ENCODE results near the gene BSN.

The BSN gene

GRCh38 chr3:49519296-49519695, 35.0 kb upstream of the BSN start:
- Histone ChIP-seq H3K18ac (ENCODE audit: low read depth in 1 of 2, low read length in 2 of 2) (no peak overlapping the region), H3K9me3 (ENCODE audit: control insufficient read depth, low read length) (no peaks in the 10 kb centered on the region), H3K4me1 (ENCODE audit: control insufficient read depth, insufficient read depth, low read depth, low read length) (no peaks in the 10 kb centered on the region), H3K4ac (ENCODE audit: low read depth in 1 of 2, low read length in 2 of 2) (no peak overlapping the region), H2BK12ac (ENCODE audit: low read length in 2 of 2) (no peak overlapping the region), H2AFZ (ENCODE audit: low read depth, low read length) (no peak overlapping the region), H3K27me3 (ENCODE audit: control insufficient read depth in 1 of 2, insufficient read depth in 1 of 2, low read length in 2 of 2) (no peaks in the 10 kb centered on the region), H2BK15ac (ENCODE audit: low read depth, poor library complexity, severe bottlenecking) (no peak overlapping the region), H3K4me2 (ENCODE audit: low read length, poor library complexity, severe bottlenecking) (no peak overlapping the region), H3K23ac (ENCODE audit: low read length in 2 of 2) (no peak overlapping the region), H3K9ac (ENCODE audit: low read length) (no peak overlapping the region), H4K8ac (ENCODE audit: low read length) (peak overlapping the region; percentile 38), H3K36me3 (ENCODE audit: control insufficient read depth in 1 of 2, insufficient read depth in 2 of 2, low read depth in 1 of 2, low read length in 2 of 2) (peaks cover 32 to 37% of the 10 kb centered on the region in 2 experiments), H2AK5ac (ENCODE audit: low read length, severe bottlenecking) (no peak overlapping the region), H3K27ac (ENCODE audit: low read length, poor library complexity, severe bottlenecking) (no peak overlapping the region), H2BK120ac (ENCODE audit: low read depth, low read length) (no peak overlapping the region), H3K79me1 (replicated peaks; ENCODE audit: low read length, poor library complexity, severe bottlenecking) (peaks cover 31% of the 10 kb centered on the region), H4K91ac (ENCODE audit: low read length) (no peak overlapping the region), H3K4me3 (ENCODE audit: insufficient read depth in 1 of 2, low read depth in 1 of 2, low read length in 2 of 2) (no peak overlapping the region), H3K14ac (ENCODE audit: low read length in 2 of 2) (no peak overlapping the region), H2BK5ac (ENCODE audit: low read depth, low read length, poor library complexity, severe bottlenecking) (no peak overlapping the region)
- DNase-seq: no peak
- whole genome bisulfite sequencing: 90% methylated on average over 6 of the region's 6 CpGs

DNA sequence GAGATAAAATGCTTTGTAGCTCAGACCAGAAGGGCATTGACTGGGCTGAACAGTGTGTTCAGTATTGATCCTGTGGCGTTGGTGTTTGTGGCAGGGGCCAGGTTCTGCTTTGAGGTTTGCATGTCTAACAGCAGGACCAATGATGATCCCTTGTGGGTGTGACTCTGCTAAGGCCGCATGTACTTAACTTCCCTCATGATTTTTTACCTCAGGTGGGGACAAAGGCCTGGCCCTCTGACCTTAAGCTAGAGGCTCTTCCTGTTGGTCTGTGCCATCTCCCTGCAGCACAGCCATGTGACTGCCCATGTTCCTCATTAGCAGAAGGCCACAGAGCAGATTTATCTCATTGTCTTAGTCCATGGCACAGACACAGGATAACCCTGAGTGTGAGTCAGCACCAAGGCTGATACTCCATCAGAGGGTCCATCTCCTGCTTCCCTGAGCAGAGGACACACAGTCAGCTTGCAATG, 34.3 kb upstream of the BSN start:
- H2BK15ac ChIP-seq (ENCODE audit: low read depth, poor library complexity, severe bottlenecking): no peak overlapping the region
- H3K4me2 ChIP-seq (ENCODE audit: low read length, poor library complexity, severe bottlenecking): no peak overlapping the region
- no peak for DNase-seq
- no peak overlapping the region for H3K18ac ChIP-seq (ENCODE audit: low read depth in 1 of 2, low read length in 2 of 2)
- H2BK5ac ChIP-seq (ENCODE audit: low read depth, low read length, poor library complexity, severe bottlenecking): no peak overlapping the region
- H3K14ac ChIP-seq (ENCODE audit: low read length in 2 of 2): no peak overlapping the region
- WGBS: 92% methylated on average over 2 of the region's 2 CpGs
- peaks cover 32% of the 10 kb centered on the region for H3K79me1 ChIP-seq (replicated peaks; ENCODE audit: low read length, poor library complexity, severe bottlenecking)
- H3K9ac ChIP-seq (ENCODE audit: low read length): no peak overlapping the region
- no peaks in the 10 kb centered on the region for H3K9me3 ChIP-seq (ENCODE audit: control insufficient read depth, low read length)
- H3K4me3 ChIP-seq (ENCODE audit: insufficient read depth in 1 of 2, low read depth in 1 of 2, low read length in 2 of 2): no peak overlapping the region
- H2AFZ ChIP-seq (ENCODE audit: low read depth, low read length): no peak overlapping the region
- H3K27ac ChIP-seq (ENCODE audit: low read length, poor library complexity, severe bottlenecking): no peak overlapping the region
- H2BK12ac ChIP-seq (ENCODE audit: low read length in 2 of 2): no peak overlapping the region
- no peak overlapping the region for H3K4ac ChIP-seq (ENCODE audit: low read depth in 1 of 2, low read length in 2 of 2)
- H3K36me3 ChIP-seq (ENCODE audit: control insufficient read depth in 1 of 2, insufficient read depth in 2 of 2, low read depth in 1 of 2, low read length in 2 of 2): peaks cover 37 to 39% of the 10 kb centered on the region in 2 experiments
- no peak overlapping the region for H2BK120ac ChIP-seq (ENCODE audit: low read depth, low read length)
- no peak overlapping the region for H2AK5ac ChIP-seq (ENCODE audit: low read length, severe bottlenecking)
- H4K8ac ChIP-seq (ENCODE audit: low read length): no peak overlapping the region
- H3K27me3 ChIP-seq (ENCODE audit: control insufficient read depth in 1 of 2, insufficient read depth in 1 of 2, low read length in 2 of 2): no peaks in the 10 kb centered on the region
- no peaks in the 10 kb centered on the region for H3K4me1 ChIP-seq (ENCODE audit: control insufficient read depth, insufficient read depth, low read depth, low read length)
- H3K23ac ChIP-seq (ENCODE audit: low read length in 2 of 2): peak overlapping the region in 1 of 2 experiments; percentile 28
- no peak overlapping the region for H4K91ac ChIP-seq (ENCODE audit: low read length)

DNA sequence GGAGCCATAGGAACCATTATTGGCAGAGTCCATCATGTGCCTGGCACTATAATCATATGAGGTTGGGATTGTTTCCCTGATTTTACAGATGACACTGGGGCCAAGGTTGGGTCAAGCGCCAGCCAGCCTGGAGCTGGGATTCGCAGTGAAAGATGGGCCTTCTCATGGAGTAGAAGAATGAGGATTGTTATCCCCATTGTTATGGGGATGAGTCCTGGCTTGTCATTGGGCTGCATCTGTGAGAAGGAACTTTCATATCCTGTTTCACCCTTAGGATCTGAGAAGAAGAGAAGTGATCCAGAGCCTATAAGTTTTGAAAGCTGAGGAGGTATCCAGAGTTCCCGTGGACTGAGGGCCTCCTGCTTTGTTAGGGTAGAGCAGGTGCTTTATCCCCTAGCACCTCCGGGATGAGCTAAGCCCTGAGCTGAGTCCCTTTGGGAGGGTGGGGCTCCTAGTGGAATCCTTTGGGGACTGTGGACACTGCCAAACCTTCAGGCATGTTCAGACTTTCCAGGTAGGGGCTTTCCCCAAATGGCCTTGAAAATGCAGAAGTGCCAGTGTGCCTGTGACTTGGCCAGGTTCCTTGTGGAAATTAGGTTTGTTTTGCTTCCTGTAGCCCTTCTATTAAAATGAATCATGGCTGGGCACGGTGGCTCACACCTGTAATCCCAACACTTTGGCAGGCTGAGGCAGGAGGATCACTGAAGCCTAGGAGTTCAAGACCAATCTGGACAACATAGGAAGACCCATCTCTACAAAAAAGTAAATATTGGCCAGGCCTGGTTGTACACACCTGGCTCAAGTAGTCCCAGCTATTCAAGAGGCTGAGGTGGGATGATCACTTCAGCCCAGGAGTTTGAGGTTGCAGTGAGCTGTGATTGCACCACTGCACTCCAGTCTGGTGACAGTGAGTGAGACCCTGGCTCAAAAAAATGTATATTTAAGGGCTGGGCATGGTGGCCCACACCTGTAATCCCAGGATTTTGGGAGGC, 30.2 kb upstream of the BSN start:
- no peak overlapping the region for H4K91ac ChIP-seq (ENCODE audit: low read length)
- 97% methylated on average over 5 of the region's 5 CpGs for WGBS
- H3K36me3 ChIP-seq (ENCODE audit: control insufficient read depth in 1 of 2, insufficient read depth in 2 of 2, low read depth in 1 of 2, low read length in 2 of 2): peaks cover 4 to 25% of the 10 kb centered on the region in 2 experiments
- no peak overlapping the region for H4K8ac ChIP-seq (ENCODE audit: low read length)
- no peak for DNase-seq
- no peak overlapping the region for H2AK5ac ChIP-seq (ENCODE audit: low read length, severe bottlenecking)
- H3K18ac ChIP-seq (ENCODE audit: low read depth in 1 of 2, low read length in 2 of 2): no peak overlapping the region
- H3K4me2 ChIP-seq (ENCODE audit: low read length, poor library complexity, severe bottlenecking): no peak overlapping the region
- no peak overlapping the region for H3K4me3 ChIP-seq (ENCODE audit: insufficient read depth in 1 of 2, low read depth in 1 of 2, low read length in 2 of 2)
- H3K9ac ChIP-seq (ENCODE audit: low read length): no peak overlapping the region
- no peak overlapping the region for H2BK12ac ChIP-seq (ENCODE audit: low read length in 2 of 2)
- H2AFZ ChIP-seq (ENCODE audit: low read depth, low read length): no peak overlapping the region
- H3K4me1 ChIP-seq (ENCODE audit: control insufficient read depth, insufficient read depth, low read depth, low read length): no peaks in the 10 kb centered on the region
- no peak overlapping the region for H3K23ac ChIP-seq (ENCODE audit: low read length in 2 of 2)
- no peaks in the 10 kb centered on the region for H3K9me3 ChIP-seq (ENCODE audit: control insufficient read depth, low read length)
- peaks cover 22% of the 10 kb centered on the region for H3K79me1 ChIP-seq (replicated peaks; ENCODE audit: low read length, poor library complexity, severe bottlenecking)
- no peak overlapping the region for H2BK5ac ChIP-seq (ENCODE audit: low read depth, low read length, poor library complexity, severe bottlenecking)
- no peak overlapping the region for H2BK15ac ChIP-seq (ENCODE audit: low read depth, poor library complexity, severe bottlenecking)
- no peak overlapping the region for H3K14ac ChIP-seq (ENCODE audit: low read length in 2 of 2)
- no peak overlapping the region for H3K27ac ChIP-seq (ENCODE audit: low read length, poor library complexity, severe bottlenecking)
- H3K4ac ChIP-seq (ENCODE audit: low read depth in 1 of 2, low read length in 2 of 2): no peak overlapping the region
- H2BK120ac ChIP-seq (ENCODE audit: low read depth, low read length): no peak overlapping the region
- no peaks in the 10 kb centered on the region for H3K27me3 ChIP-seq (ENCODE audit: control insufficient read depth in 1 of 2, insufficient read depth in 1 of 2, low read length in 2 of 2)

- no peak overlapping the region for H2BK15ac ChIP-seq (ENCODE audit: low read depth, poor library complexity, severe bottlenecking)
- H3K4me3 ChIP-seq (ENCODE audit: insufficient read depth in 1 of 2, low read depth in 1 of 2, low read length in 2 of 2): no peak overlapping the region
- H4K91ac ChIP-seq (ENCODE audit: low read length): no peak overlapping the region
- H3K27ac ChIP-seq (ENCODE audit: low read length, poor library complexity, severe bottlenecking): no peak overlapping the region
- no peak overlapping the region for H3K14ac ChIP-seq (ENCODE audit: low read length in 2 of 2)
- no peak overlapping the region for H3K9ac ChIP-seq (ENCODE audit: low read length)
- H2AFZ ChIP-seq (ENCODE audit: low read depth, low read length): no peak overlapping the region
- no peaks in the 10 kb centered on the region for H3K27me3 ChIP-seq (ENCODE audit: control insufficient read depth in 1 of 2, insufficient read depth in 1 of 2, low read length in 2 of 2)
- H3K9me3 ChIP-seq (ENCODE audit: control insufficient read depth, low read length): no peaks in the 10 kb centered on the region
- no peak overlapping the region for H2BK120ac ChIP-seq (ENCODE audit: low read depth, low read length)
- no peak overlapping the region for H2AK5ac ChIP-seq (ENCODE audit: low read length, severe bottlenecking)
- H3K79me1 ChIP-seq (replicated peaks; ENCODE audit: low read length, poor library complexity, severe bottlenecking): peaks cover 29% of the 10 kb centered on the region
- no peak overlapping the region for H2BK12ac ChIP-seq (ENCODE audit: low read length in 2 of 2)
- no peak overlapping the region for H4K8ac ChIP-seq (ENCODE audit: low read length)
- peaks cover 26 to 41% of the 10 kb centered on the region in 2 experiments for H3K36me3 ChIP-seq (ENCODE audit: control insufficient read depth in 1 of 2, insufficient read depth in 2 of 2, low read depth in 1 of 2, low read length in 2 of 2)
- no peak overlapping the region for H2BK5ac ChIP-seq (ENCODE audit: low read depth, low read length, poor library complexity, severe bottlenecking)
- no peak overlapping the region for H3K4ac ChIP-seq (ENCODE audit: low read depth in 1 of 2, low read length in 2 of 2)
- no peaks in the 10 kb centered on the region for H3K4me1 ChIP-seq (ENCODE audit: control insufficient read depth, insufficient read depth, low read depth, low read length)
- no peak overlapping the region for H3K18ac ChIP-seq (ENCODE audit: low read depth in 1 of 2, low read length in 2 of 2)
- H3K23ac ChIP-seq (ENCODE audit: low read length in 2 of 2): no peak overlapping the region
- H3K4me2 ChIP-seq (ENCODE audit: low read length, poor library complexity, severe bottlenecking): no peak overlapping the region
- no peak for DNase-seq
These were observed 24.7 kb upstream of the BSN start for GRCh38 chr3:49529567-49529966.

Data from mesenchymal stem cell (in vitro differentiated cells and primary cell).